ENCODE data around the gene MPST.

The MPST gene

DNA sequence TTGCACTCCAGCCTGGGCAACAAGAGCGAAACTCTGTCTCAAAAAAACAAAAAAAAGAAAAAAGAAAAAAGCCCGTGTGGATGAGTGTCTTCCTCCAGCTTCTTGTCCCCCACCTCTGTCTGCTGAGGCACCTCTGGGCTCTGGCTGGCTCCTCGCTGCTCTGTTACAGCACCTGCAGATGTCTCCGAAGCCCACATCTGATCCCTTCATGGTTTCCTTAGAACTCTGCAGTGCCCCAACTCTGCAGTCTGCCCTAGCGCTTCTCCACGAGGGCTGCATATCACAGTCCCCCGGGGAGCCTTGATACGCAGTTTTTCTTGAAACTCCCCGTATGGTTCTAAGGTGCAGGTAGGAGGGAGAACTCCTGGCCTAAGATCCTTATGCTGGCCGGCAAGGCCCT, 47.9 kb downstream of the MPST start:
- Histone ChIP-seq H2BK15ac (ENCODE audit: low read length) (no peak overlapping the region), H4K8ac (ENCODE audit: low read depth, low read length) (no peak overlapping the region), H3K4ac (ENCODE audit: low read length) (no peak overlapping the region), H3K27me3 (ENCODE audit: control insufficient read depth in 3 of 3, insufficient read depth in 3 of 3, low read depth in 1 of 3, low read length in 3 of 3) (peaks cover 4 to 44% (median 31%) of the 10 kb centered on the region in 3 experiments), H2AK5ac (ENCODE audit: low read depth, low read length) (no peak overlapping the region), H2BK5ac (ENCODE audit: low read length) (no peak overlapping the region), H3K9ac (ENCODE audit: low read depth, low read length, poor library complexity) (peak overlapping the region; percentile 25), H2BK12ac (ENCODE audit: low read length) (no peak overlapping the region), H3K14ac (ENCODE audit: low read length) (no peak overlapping the region), H3K23ac (ENCODE audit: low read depth, low read length, poor library complexity) (no peak overlapping the region), H3K4me1 (ENCODE audit: control insufficient read depth in 2 of 2, insufficient read depth in 1 of 2, low read depth in 1 of 2, low read length in 2 of 2) (peaks cover 0 to 4% of the 10 kb centered on the region in 2 donors), H3K9me3 (replicated peaks in 1 of 2; ENCODE audit: control insufficient read depth in 2 of 2, insufficient read depth in 1 of 2, low read depth in 1 of 2, low read length in 2 of 2) (no peaks in the 10 kb centered on the region), H3K18ac (ENCODE audit: low read length) (peak overlapping the region; percentile 62), H2BK120ac (ENCODE audit: low read depth, low read length) (no peak overlapping the region), H3K79me1 (ENCODE audit: low read depth, low read length) (no peaks in the 10 kb centered on the region), H4K91ac (ENCODE audit: low read depth, low read length, poor library complexity) (no peak overlapping the region), H3K27ac (replicated peaks; ENCODE audit: low read length) (no peak overlapping the region), H3K4me3 (ENCODE audit: low read length in 2 of 2) (no peak overlapping the region), H3K36me3 (replicated peaks in 1 of 2; ENCODE audit: control insufficient read depth in 2 of 2, insufficient read depth in 2 of 2, low read length in 2 of 2) (no peaks in the 10 kb centered on the region), H2AFZ (ENCODE audit: low read length) (no peak overlapping the region), H3K4me2 (ENCODE audit: insufficient read depth, low read length, poor library complexity, severe bottlenecking) (no peak overlapping the region)
- no CpG with 5 or more reads among the region's 10 CpGs for WGBS, 2 donors (ENCODE audit: extremely low coverage in 2 of 2, insufficient read length in 2 of 2, insufficient replicate concordance in 1 of 2)
- no peak for DNase-seq (ENCODE audit: low spot score)

DNA sequence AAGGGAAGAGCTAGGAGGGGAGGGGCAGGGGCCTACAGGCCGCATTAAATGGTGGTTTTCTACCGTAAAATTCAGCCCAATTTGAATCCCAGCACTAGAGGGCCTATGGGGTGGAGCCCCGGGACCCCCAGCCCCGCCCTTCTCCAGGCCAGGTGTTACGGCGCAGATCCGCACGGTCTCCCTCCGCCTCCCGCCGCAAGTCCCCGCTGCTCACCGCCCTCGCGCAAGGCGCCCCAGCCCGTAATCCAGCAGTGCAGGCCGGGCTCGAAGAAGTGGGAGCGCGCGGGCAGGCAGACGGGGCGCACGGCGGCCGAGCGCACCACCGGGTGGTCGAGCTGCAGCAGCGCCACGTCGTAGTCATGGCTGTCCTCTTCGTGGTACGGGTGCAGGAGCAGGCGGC, 49.3 kb downstream of the MPST start:
- no peak overlapping the region for H2BK5ac ChIP-seq (ENCODE audit: low read length)
- H3K4me1 ChIP-seq (ENCODE audit: control insufficient read depth in 2 of 2, insufficient read depth in 1 of 2, low read depth in 1 of 2, low read length in 2 of 2) = peaks cover 0 to 4% of the 10 kb centered on the region in 2 donors
- peak overlapping the region; percentile 92 for H3K18ac ChIP-seq (ENCODE audit: low read length)
- peaks cover 4 to 44% (median 31%) of the 10 kb centered on the region in 3 experiments for H3K27me3 ChIP-seq (ENCODE audit: control insufficient read depth in 3 of 3, insufficient read depth in 3 of 3, low read depth in 1 of 3, low read length in 3 of 3)
- no peaks in the 10 kb centered on the region for H3K36me3 ChIP-seq (replicated peaks in 1 of 2; ENCODE audit: control insufficient read depth in 2 of 2, insufficient read depth in 2 of 2, low read length in 2 of 2)
- peak overlapping the region; percentile 86 for H3K23ac ChIP-seq (ENCODE audit: low read depth, low read length, poor library complexity)
- no peak overlapping the region for H4K91ac ChIP-seq (ENCODE audit: low read depth, low read length, poor library complexity)
- peak overlapping the region; percentile 37 for H3K4ac ChIP-seq (ENCODE audit: low read length)
- peak overlapping the region in 1 of 2 donors; percentile 23 for H3K4me3 ChIP-seq (ENCODE audit: low read length in 2 of 2)
- H2BK15ac ChIP-seq (ENCODE audit: low read length) = no peak overlapping the region
- no peak overlapping the region for H2BK120ac ChIP-seq (ENCODE audit: low read depth, low read length)
- H3K14ac ChIP-seq (ENCODE audit: low read length) = peak overlapping the region; percentile 42
- H3K79me1 ChIP-seq (ENCODE audit: low read depth, low read length) = no peaks in the 10 kb centered on the region
- H3K4me2 ChIP-seq (ENCODE audit: insufficient read depth, low read length, poor library complexity, severe bottlenecking) = peak overlapping the region; percentile 48
- H3K9me3 ChIP-seq (replicated peaks in 1 of 2; ENCODE audit: control insufficient read depth in 2 of 2, insufficient read depth in 1 of 2, low read depth in 1 of 2, low read length in 2 of 2) = no peaks in the 10 kb centered on the region
- no CpG with 5 or more reads among the region's 36 CpGs for WGBS, 2 donors (ENCODE audit: extremely low coverage in 2 of 2, insufficient read length in 2 of 2, insufficient replicate concordance in 1 of 2)
- no peak overlapping the region for H3K27ac ChIP-seq (replicated peaks; ENCODE audit: low read length)
- no peak overlapping the region for H2AFZ ChIP-seq (ENCODE audit: low read length)
- no peak overlapping the region for H2BK12ac ChIP-seq (ENCODE audit: low read length)
- H2AK5ac ChIP-seq (ENCODE audit: low read depth, low read length) = peak overlapping the region; percentile 51
- no peak for DNase-seq (ENCODE audit: low spot score)
- no peak overlapping the region for H4K8ac ChIP-seq (ENCODE audit: low read depth, low read length)
- peak overlapping the region; percentile 89 for H3K9ac ChIP-seq (ENCODE audit: low read depth, low read length, poor library complexity)

DNA sequence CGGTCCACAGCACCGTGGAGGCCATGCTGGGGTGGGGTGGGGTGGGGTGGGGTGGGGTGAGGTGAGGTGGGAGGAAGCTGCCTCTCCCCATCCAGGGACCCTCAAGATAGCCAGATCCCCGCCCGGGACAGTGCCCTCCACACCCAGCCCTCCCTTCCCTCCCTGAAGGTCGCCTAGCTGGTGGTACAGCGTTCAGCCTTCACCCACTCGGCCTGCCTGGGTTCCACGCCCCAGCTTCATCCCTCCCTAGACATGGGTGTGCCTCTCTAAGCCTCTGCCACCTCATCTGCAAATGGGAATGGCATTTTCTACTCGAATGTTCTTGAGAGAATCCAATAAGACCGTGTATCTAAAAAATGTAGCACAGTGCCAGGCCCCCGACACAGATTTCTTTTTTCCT, 49.8 kb downstream of the MPST start:
- Histone ChIP-seq H3K4me2 (ENCODE audit: insufficient read depth, low read length, poor library complexity, severe bottlenecking) (no peak overlapping the region), H3K4me3 (ENCODE audit: low read length in 2 of 2) (peak overlapping the region in 1 of 2 donors; percentile 48), H2BK15ac (ENCODE audit: low read length) (no peak overlapping the region), H3K27me3 (ENCODE audit: control insufficient read depth in 3 of 3, insufficient read depth in 3 of 3, low read depth in 1 of 3, low read length in 3 of 3) (peaks cover 4 to 44% (median 34%) of the 10 kb centered on the region in 3 experiments), H3K4me1 (ENCODE audit: control insufficient read depth in 2 of 2, insufficient read depth in 1 of 2, low read depth in 1 of 2, low read length in 2 of 2) (peaks cover 0 to 4% of the 10 kb centered on the region in 2 donors), H3K9ac (ENCODE audit: low read depth, low read length, poor library complexity) (peak overlapping the region; percentile 89), H3K23ac (ENCODE audit: low read depth, low read length, poor library complexity) (peak overlapping the region; percentile 86), H3K18ac (ENCODE audit: low read length) (peak overlapping the region; percentile 42), H2AFZ (ENCODE audit: low read length) (no peak overlapping the region), H4K8ac (ENCODE audit: low read depth, low read length) (no peak overlapping the region), H3K27ac (replicated peaks; ENCODE audit: low read length) (no peak overlapping the region), H2BK5ac (ENCODE audit: low read length) (no peak overlapping the region), H3K4ac (ENCODE audit: low read length) (no peak overlapping the region), H3K36me3 (replicated peaks in 1 of 2; ENCODE audit: control insufficient read depth in 2 of 2, insufficient read depth in 2 of 2, low read length in 2 of 2) (no peaks in the 10 kb centered on the region), H4K91ac (ENCODE audit: low read depth, low read length, poor library complexity) (no peak overlapping the region), H3K14ac (ENCODE audit: low read length) (no peak overlapping the region), H2BK120ac (ENCODE audit: low read depth, low read length) (peak overlapping the region; percentile 16), H3K9me3 (replicated peaks in 1 of 2; ENCODE audit: control insufficient read depth in 2 of 2, insufficient read depth in 1 of 2, low read depth in 1 of 2, low read length in 2 of 2) (no peaks in the 10 kb centered on the region), H3K79me1 (ENCODE audit: low read depth, low read length) (no peaks in the 10 kb centered on the region), H2AK5ac (ENCODE audit: low read depth, low read length) (peak overlapping the region; percentile 51), H2BK12ac (ENCODE audit: low read length) (no peak overlapping the region)
- no CpG with 5 or more reads among the region's 11 CpGs for WGBS, 2 donors (ENCODE audit: extremely low coverage in 2 of 2, insufficient read length in 2 of 2, insufficient replicate concordance in 1 of 2)
- no peak for DNase-seq (ENCODE audit: low spot score)

DNA sequence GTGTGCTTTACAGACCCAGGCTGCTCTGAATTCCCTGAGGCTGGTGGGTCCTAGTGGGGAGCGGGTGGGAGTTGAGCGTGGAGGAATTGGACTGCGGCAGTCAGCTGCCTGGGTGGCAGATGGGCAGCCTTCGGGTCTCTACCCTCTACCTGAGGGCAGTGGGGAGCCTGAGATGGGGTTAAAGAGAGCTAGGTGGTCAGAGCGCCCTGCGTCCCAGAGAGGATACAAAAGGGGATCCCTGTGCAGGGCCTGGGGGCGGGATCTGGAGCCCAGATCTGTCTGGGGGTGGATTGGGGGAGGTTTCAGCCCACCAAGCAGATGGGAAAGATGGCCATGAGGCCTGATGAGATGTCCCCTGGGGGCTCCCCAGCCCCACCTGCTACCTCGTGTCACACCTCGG, 50.2 kb downstream of the MPST start:
- DNase-seq (ENCODE audit: low spot score) = no peak
- Histone ChIP-seq H4K8ac (ENCODE audit: low read depth, low read length) (no peak overlapping the region), H2BK5ac (ENCODE audit: low read length) (no peak overlapping the region), H3K23ac (ENCODE audit: low read depth, low read length, poor library complexity) (no peak overlapping the region), H2AK5ac (ENCODE audit: low read depth, low read length) (no peak overlapping the region), H3K4me2 (ENCODE audit: insufficient read depth, low read length, poor library complexity, severe bottlenecking) (no peak overlapping the region), H3K9me3 (replicated peaks in 1 of 2; ENCODE audit: control insufficient read depth in 2 of 2, insufficient read depth in 1 of 2, low read depth in 1 of 2, low read length in 2 of 2) (peaks cover 0 to 2% of the 10 kb centered on the region in 2 donors), H3K18ac (ENCODE audit: low read length) (no peak overlapping the region), H3K14ac (ENCODE audit: low read length) (no peak overlapping the region), H4K91ac (ENCODE audit: low read depth, low read length, poor library complexity) (no peak overlapping the region), H2BK15ac (ENCODE audit: low read length) (no peak overlapping the region), H3K36me3 (replicated peaks in 1 of 2; ENCODE audit: control insufficient read depth in 2 of 2, insufficient read depth in 2 of 2, low read length in 2 of 2) (no peaks in the 10 kb centered on the region), H2BK120ac (ENCODE audit: low read depth, low read length) (peak overlapping the region; percentile 16), H2AFZ (ENCODE audit: low read length) (no peak overlapping the region), H3K27ac (replicated peaks; ENCODE audit: low read length) (no peak overlapping the region), H3K4ac (ENCODE audit: low read length) (no peak overlapping the region), H3K9ac (ENCODE audit: low read depth, low read length, poor library complexity) (no peak overlapping the region), H3K27me3 (ENCODE audit: control insufficient read depth in 3 of 3, insufficient read depth in 3 of 3, low read depth in 1 of 3, low read length in 3 of 3) (peaks cover 4 to 44% (median 35%) of the 10 kb centered on the region in 3 experiments), H3K79me1 (ENCODE audit: low read depth, low read length) (no peaks in the 10 kb centered on the region), H3K4me1 (ENCODE audit: control insufficient read depth in 2 of 2, insufficient read depth in 1 of 2, low read depth in 1 of 2, low read length in 2 of 2) (peaks cover 0 to 4% of the 10 kb centered on the region in 2 donors), H2BK12ac (ENCODE audit: low read length) (no peak overlapping the region), H3K4me3 (ENCODE audit: low read length in 2 of 2) (no peak overlapping the region)
- WGBS, 2 donors (ENCODE audit: extremely low coverage in 2 of 2, insufficient read length in 2 of 2, insufficient replicate concordance in 1 of 2) = no CpG with 5 or more reads among the region's 9 CpGs
